Measurements from ENCODE around the gene ELOF1.

- TF ChIP-seq POLR2A (IDR thresholded peaks at IDR 0.05; ENCODE audit: extremely low read depth, insufficient read length) (no peak), CTCF (IDR thresholded peaks at IDR 0.05; ENCODE audit: low read depth, low read length) (no peak), MYC (IDR thresholded peaks at IDR 0.05; ENCODE audit: low read depth, low read length) (no peak)
Observed at GRCh38 chr19:11555246-11555645, 3.8 kb downstream of the ELOF1 start.

All from NB4 (cell line).